Liver (tissue), 9 donors: ENCODE data around the gene RNASEH2C. TPM values are rescaled to one million over a fixed set of nuclear protein-coding genes. Genes with fewer than 3 reads are reported as not detected.

Experiments
- DNase-seq: peaks from one replicate; pipeline ENCODE4 v3.0.0-alpha.2; 2017; ENCODE audit warnings: low spot score
- H3K27ac ChIP-seq, 2 donors: one replicate each; pipeline ENCODE4 v1.7.0; 2013; ENCODE audit warnings: inconsistent platforms in 2 of 2, low read length in 2 of 2, control low read depth in 1 of 2, low read depth in 1 of 2, mild to moderate bottlenecking in 1 of 2
- H3K27me3 ChIP-seq, 4 donors: one replicate each; pipeline versions ENCODE4 v1.6.1 to v1.7.0; 2013; ENCODE audit warnings: low read length in 3 of 4, inconsistent platforms in 1 of 4, mild to moderate bottlenecking in 1 of 4, moderate library complexity in 1 of 4; ENCODE audit not compliant: control insufficient read depth in 4 of 4, insufficient read depth in 4 of 4
- H3K36me3 ChIP-seq, 4 donors: one replicate each; pipeline versions ENCODE4 v1.6.1 to v1.7.0; 2013; ENCODE audit warnings: low read length in 3 of 4, mild to moderate bottlenecking in 3 of 4, low read depth in 1 of 4, moderate library complexity in 1 of 4; ENCODE audit not compliant: control insufficient read depth in 4 of 4, insufficient read depth in 3 of 4
- H3K4me1 ChIP-seq, 4 donors: one replicate each; pipeline versions ENCODE4 v1.6.1 to v1.7.0; 2013; ENCODE audit warnings: low read length in 3 of 4, mild to moderate bottlenecking in 3 of 4, moderate library complexity in 1 of 4; ENCODE audit not compliant: control insufficient read depth in 4 of 4, insufficient read depth in 4 of 4
- H3K4me3 ChIP-seq, 3 donors: one replicate each; pipeline versions ENCODE4 v1.6.1 to v1.7.0; 2013; ENCODE audit warnings: low read length in 3 of 3, control low read depth in 1 of 3, low read depth in 1 of 3, mild to moderate bottlenecking in 1 of 3
- H3K9ac ChIP-seq, 2 donors: one replicate each; pipeline ENCODE4 v1.7.0; 2013; ENCODE audit warnings: low read length in 2 of 2, mild to moderate bottlenecking in 2 of 2, moderate library complexity in 2 of 2, control low read depth in 1 of 2, low read depth in 1 of 2
- H3K9me3 ChIP-seq, 4 donors: one replicate each; pipeline versions ENCODE4 v1.6.1 to v1.7.0; 2013; ENCODE audit warnings: low read length in 3 of 4; ENCODE audit not compliant: control insufficient read depth in 4 of 4
- FOXA2 ChIP-seq: IDR thresholded peaks from 2 replicates; pipeline ENCODE4 v1.6.1; 2016; ENCODE audit warnings: antibody characterized with exemption
- GABPA ChIP-seq, 2 donors: IDR thresholded peaks in 1 of 2; conservative IDR thresholded peaks in 1 of 2; 2 replicates each; pipeline ENCODE4 v1.6.1; 2016; ENCODE audit warnings: antibody characterized with exemption in 2 of 2, mild to moderate bottlenecking in 1 of 2, moderate library complexity in 1 of 2
- HNF4G ChIP-seq: IDR thresholded peaks from 2 replicates; pipeline ENCODE4 v1.6.1; 2016; ENCODE audit warnings: antibody characterized with exemption
- NR2F2 ChIP-seq: IDR thresholded peaks from 2 replicates; pipeline ENCODE4 v1.6.1; 2016; ENCODE audit warnings: antibody characterized with exemption
- RAD21 ChIP-seq, 2 donors: IDR thresholded peaks; 2 replicates each; pipeline ENCODE4 v1.6.1; 2016; ENCODE audit warnings: antibody characterized with exemption in 2 of 2, mild to moderate bottlenecking in 2 of 2
- RXRA ChIP-seq, 2 donors: IDR thresholded peaks; 2 replicates each; pipeline ENCODE4 v1.6.1; 2017 to 2018; ENCODE audit warnings: antibody characterized with exemption in 2 of 2, mild to moderate bottlenecking in 1 of 2
- SP1 ChIP-seq: IDR thresholded peaks from 2 replicates; pipeline ENCODE4 v1.6.1; 2018; ENCODE audit warnings: antibody characterized with exemption, mild to moderate bottlenecking
- TAF1 ChIP-seq: conservative IDR thresholded peaks from 2 replicates; pipeline ENCODE4 v1.6.1; 2016; ENCODE audit warnings: antibody characterized with exemption, mild to moderate bottlenecking
- YY1 ChIP-seq: IDR thresholded peaks from 2 replicates; pipeline ENCODE4 v1.6.1; 2016; ENCODE audit warnings: antibody characterized with exemption, mild to moderate bottlenecking
- WGBS: extraction: QIAGEN DNeasy Blood & Tissue Kit; methylation state at CpG from one replicate; pipeline ENCODE4 v1.1.7; 2013; 5-methylcytosine and 5-hydroxymethylcytosine counted together
- polyA plus RNA-seq, 2 donors: library from polyadenylated mRNA; stranded (reverse) in 1 of 2; unstranded in 1 of 2; fragments of 200-250 nt in 1 of 2; fragments of >200 nt in 1 of 2; fragmentation: Nextera tagmentation in 1 of 2; extraction: Ambion mirVana in 1 of 2; gene quantifications; one replicate each; pipeline versions ENCODE4 v1.2.1 to v1.2.3, GENCODE V29; 2013 to 2015
- total RNA-seq, 2 donors: library from RNA; depleted of rRNA; stranded (reverse); fragments of >200 nt; gene quantifications; one replicate each; pipeline ENCODE4 v1.2.3, GENCODE V29; 2014
- TF ChIP-seq, protein P1 (sequence below): IDR thresholded peaks from 2 replicates; pipeline ENCODE4 v1.6.1; 2016; ENCODE audit warnings: antibody characterized with exemption
- TF ChIP-seq, protein P2 (sequence below): IDR thresholded peaks from 2 replicates; pipeline ENCODE4 v1.6.1; 2016; ENCODE audit warnings: antibody characterized with exemption
- TF ChIP-seq, protein P3 (sequence below): fragments of 150-350 bp; IDR thresholded peaks from 2 replicates; pipeline ENCODE4 v1.5.1; 2017; ENCODE audit warnings: improper control_type of control experiment, low read depth, low read length; ENCODE audit not compliant: missing input control
- TF ChIP-seq, protein P4 (sequence below): IDR thresholded peaks from 2 replicates; pipeline ENCODE4 v1.6.1; 2016; ENCODE audit warnings: antibody characterized with exemption, mild to moderate bottlenecking
- donor health status: healthy.
- donor health status: healthy.
- donor health status: healthy.
- donor health status: healthy.
- donor health status: healthy.

The RNASEH2C gene
- total and polyA plus RNA-seq, 4 donors, result 20.5 to 72.1 (median 39.0) TPM

DNA sequence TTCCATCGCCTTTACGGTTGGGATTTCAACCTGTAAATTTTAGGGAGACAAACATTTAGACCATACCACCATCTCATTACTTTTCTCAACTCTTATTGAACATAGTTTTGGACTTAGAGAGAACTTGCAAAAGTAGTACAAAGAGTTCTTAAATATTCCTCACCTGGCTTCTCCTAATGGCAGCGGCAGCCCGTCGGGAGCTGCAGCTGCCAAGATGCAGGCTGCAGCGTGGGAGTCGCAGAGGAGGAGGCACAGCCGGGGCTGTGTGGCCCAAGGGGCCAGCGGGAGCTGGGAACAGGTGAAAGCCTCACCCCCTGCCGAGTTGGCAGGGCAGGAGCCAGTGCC lies 23.1 kb upstream of the RNASEH2C start:
- 76% methylated on average over 10 of the region's 10 CpGs for WGBS
- H3K9ac ChIP-seq, result no peak overlapping the region
- no peak for TF ChIP-seq RXRA (IDR thresholded peaks at IDR 0.05)
- TF ChIP-seq HNF4G, result no peak
- no peak for TF ChIP-seq FOXA2

DNA sequence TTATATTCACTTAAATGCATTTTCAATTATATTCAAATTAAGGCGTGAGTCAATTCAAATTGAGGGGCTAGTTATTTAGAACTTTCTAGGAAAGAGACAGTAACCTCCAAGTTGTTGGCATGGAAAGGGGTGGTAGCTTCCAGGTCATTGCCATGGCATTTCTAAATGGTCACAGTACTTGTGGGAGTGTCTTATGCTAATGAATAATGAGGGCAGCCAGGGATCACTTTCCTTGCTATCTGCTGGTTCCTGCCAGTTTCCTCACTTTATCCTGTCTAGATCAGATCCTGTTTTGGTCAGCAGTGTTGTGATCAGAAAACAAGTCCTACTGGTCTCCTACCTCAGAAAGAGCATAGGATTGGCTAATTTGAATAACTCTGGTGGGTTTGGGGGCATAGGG lies 21.8 kb upstream of the RNASEH2C start:
- DNase-seq, result no peak
- TF ChIP-seq, protein P1, sequence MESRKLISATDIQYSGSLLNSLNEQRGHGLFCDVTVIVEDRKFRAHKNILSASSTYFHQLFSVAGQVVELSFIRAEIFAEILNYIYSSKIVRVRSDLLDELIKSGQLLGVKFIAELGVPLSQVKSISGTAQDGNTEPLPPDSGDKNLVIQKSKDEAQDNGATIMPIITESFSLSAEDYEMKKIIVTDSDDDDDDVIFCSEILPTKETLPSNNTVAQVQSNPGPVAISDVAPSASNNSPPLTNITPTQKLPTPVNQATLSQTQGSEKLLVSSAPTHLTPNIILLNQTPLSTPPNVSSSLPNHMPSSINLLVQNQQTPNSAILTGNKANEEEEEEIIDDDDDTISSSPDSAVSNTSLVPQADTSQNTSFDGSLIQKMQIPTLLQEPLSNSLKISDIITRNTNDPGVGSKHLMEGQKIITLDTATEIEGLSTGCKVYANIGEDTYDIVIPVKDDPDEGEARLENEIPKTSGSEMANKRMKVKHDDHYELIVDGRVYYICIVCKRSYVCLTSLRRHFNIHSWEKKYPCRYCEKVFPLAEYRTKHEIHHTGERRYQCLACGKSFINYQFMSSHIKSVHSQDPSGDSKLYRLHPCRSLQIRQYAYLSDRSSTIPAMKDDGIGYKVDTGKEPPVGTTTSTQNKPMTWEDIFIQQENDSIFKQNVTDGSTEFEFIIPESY, result no peak
- TF ChIP-seq RXRA (IDR thresholded peaks at IDR 0.05), result peak in 1 of 2 donors; percentile 23
- H3K27ac ChIP-seq, result no peak overlapping the region
- no peaks in the 10 kb centered on the region for H3K9me3 ChIP-seq
- H3K36me3 ChIP-seq, result no peaks in the 10 kb centered on the region
- no peak overlapping the region for H3K4me3 ChIP-seq
- WGBS, result 75% methylated on average over 1 of the region's 1 CpG
- H3K27me3 ChIP-seq, result no peaks in the 10 kb centered on the region
- peaks cover 0 to 7% (median 5%) of the 10 kb centered on the region in 4 donors for H3K4me1 ChIP-seq
- H3K9ac ChIP-seq, result no peak overlapping the region

More for the DNA sequence above, 23.1 kb upstream of the RNASEH2C start:
- Histone ChIP-seq H3K36me3 (no peaks in the 10 kb centered on the region), H3K4me1 (peaks cover 0 to 7% (median 5%) of the 10 kb centered on the region in 4 donors), H3K27ac (no peak overlapping the region), H3K27me3 (no peaks in the 10 kb centered on the region), H3K4me3 (no peak overlapping the region), H3K9me3 (no peaks in the 10 kb centered on the region)
- no peak for DNase-seq

DNA sequence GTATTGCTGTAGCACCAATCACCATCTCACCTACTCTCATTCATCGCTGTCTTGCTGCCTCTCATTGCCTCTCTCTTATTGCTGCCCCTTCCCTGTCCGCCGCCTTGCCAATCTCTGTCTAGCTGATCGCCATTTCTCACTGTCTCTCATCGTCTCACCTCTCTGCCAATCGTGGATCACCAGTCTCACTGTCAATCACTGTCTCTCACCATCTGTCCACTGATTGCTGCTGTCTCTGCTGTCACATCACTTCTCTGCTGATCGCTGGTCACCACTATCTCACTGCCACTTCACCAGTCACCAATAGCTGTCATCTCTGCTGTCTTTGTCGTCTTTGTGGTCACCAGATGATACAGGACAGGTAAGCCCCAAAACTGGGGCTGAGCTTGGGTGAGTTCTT lies 20.6 kb upstream of the RNASEH2C start:
- H3K27ac ChIP-seq, result no peak overlapping the region
- DNase-seq, result no peak
- no peaks in the 10 kb centered on the region for H3K36me3 ChIP-seq
- WGBS, result 85% methylated on average over 8 of the region's 8 CpGs
- TF ChIP-seq, protein P1, result no peak
- TF ChIP-seq SP1 (no peak), RAD21 (IDR thresholded peaks at IDR 0.05) (no peak), TAF1 (no peak), YY1 (no peak), NR2F2 (no peak), RXRA (IDR thresholded peaks at IDR 0.05) (no peak), GABPA (IDR thresholded peaks at IDR 0.05 in 1 of 2, conservative IDR thresholded peaks at IDR 0.05 in 1 of 2) (no peak)
- TF ChIP-seq, protein P2, sequence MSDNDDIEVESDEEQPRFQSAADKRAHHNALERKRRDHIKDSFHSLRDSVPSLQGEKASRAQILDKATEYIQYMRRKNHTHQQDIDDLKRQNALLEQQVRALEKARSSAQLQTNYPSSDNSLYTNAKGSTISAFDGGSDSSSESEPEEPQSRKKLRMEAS, result no peak
- TF ChIP-seq, protein P3, sequence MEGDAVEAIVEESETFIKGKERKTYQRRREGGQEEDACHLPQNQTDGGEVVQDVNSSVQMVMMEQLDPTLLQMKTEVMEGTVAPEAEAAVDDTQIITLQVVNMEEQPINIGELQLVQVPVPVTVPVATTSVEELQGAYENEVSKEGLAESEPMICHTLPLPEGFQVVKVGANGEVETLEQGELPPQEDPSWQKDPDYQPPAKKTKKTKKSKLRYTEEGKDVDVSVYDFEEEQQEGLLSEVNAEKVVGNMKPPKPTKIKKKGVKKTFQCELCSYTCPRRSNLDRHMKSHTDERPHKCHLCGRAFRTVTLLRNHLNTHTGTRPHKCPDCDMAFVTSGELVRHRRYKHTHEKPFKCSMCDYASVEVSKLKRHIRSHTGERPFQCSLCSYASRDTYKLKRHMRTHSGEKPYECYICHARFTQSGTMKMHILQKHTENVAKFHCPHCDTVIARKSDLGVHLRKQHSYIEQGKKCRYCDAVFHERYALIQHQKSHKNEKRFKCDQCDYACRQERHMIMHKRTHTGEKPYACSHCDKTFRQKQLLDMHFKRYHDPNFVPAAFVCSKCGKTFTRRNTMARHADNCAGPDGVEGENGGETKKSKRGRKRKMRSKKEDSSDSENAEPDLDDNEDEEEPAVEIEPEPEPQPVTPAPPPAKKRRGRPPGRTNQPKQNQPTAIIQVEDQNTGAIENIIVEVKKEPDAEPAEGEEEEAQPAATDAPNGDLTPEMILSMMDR, result no peak
- TF ChIP-seq, protein P4, sequence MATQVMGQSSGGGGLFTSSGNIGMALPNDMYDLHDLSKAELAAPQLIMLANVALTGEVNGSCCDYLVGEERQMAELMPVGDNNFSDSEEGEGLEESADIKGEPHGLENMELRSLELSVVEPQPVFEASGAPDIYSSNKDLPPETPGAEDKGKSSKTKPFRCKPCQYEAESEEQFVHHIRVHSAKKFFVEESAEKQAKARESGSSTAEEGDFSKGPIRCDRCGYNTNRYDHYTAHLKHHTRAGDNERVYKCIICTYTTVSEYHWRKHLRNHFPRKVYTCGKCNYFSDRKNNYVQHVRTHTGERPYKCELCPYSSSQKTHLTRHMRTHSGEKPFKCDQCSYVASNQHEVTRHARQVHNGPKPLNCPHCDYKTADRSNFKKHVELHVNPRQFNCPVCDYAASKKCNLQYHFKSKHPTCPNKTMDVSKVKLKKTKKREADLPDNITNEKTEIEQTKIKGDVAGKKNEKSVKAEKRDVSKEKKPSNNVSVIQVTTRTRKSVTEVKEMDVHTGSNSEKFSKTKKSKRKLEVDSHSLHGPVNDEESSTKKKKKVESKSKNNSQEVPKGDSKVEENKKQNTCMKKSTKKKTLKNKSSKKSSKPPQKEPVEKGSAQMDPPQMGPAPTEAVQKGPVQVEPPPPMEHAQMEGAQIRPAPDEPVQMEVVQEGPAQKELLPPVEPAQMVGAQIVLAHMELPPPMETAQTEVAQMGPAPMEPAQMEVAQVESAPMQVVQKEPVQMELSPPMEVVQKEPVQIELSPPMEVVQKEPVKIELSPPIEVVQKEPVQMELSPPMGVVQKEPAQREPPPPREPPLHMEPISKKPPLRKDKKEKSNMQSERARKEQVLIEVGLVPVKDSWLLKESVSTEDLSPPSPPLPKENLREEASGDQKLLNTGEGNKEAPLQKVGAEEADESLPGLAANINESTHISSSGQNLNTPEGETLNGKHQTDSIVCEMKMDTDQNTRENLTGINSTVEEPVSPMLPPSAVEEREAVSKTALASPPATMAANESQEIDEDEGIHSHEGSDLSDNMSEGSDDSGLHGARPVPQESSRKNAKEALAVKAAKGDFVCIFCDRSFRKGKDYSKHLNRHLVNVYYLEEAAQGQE, result no peak
- peaks cover 0 to 7% (median 5%) of the 10 kb centered on the region in 4 donors for H3K4me1 ChIP-seq
- no peak overlapping the region for H3K4me3 ChIP-seq
- no peak overlapping the region for H3K9ac ChIP-seq
- H3K27me3 ChIP-seq, result no peaks in the 10 kb centered on the region
- no peaks in the 10 kb centered on the region for H3K9me3 ChIP-seq
